Astrocyte (in vitro differentiated cells and primary cell): Measurements from ENCODE around the gene KIF23.

Experiments
- CTCF ChIP-seq: IDR thresholded peaks from 2 replicates; pipeline ENCODE4 v1.5.1; 2011; ENCODE audit warnings: low read depth, mild to moderate bottlenecking, inconsistent platforms, low read length, moderate library complexity; ENCODE audit not compliant: insufficient read depth
- EZH2 ChIP-seq: IDR thresholded peaks from 2 replicates; pipeline ENCODE4 v1.6.1; 2012; ENCODE audit warnings: mild to moderate bottlenecking, low read length, inconsistent platforms; ENCODE audit not compliant: insufficient read depth

- TF ChIP-seq CTCF (no peak), EZH2 (no peak)
These were observed 62.7 kb downstream of the KIF23 start for GRCh38 chr15:69476704-69477473.
